K562 (cell line): ENCODE measurements around the gene NUP210. TPM values are rescaled to one million over a fixed set of nuclear protein-coding genes. Genes with fewer than 3 reads are reported as not detected.
A peak's percentile ranks its signal among the peaks of the same experiment; 100 is the strongest.

Source experiments
- CREB1 ChIP-seq, 2 experiments: sonication (generic) in 1 of 2; formaldehyde crosslinking in 1 of 2; IDR thresholded peaks; 2 replicates each; pipeline versions ENCODE4 v1.6.1 to v1.8.0; 2012 to 2022; ENCODE audit warnings: inconsistent platforms in 1 of 2, mild to moderate bottlenecking in 1 of 2, missing genetic modification reagents in 1 of 2, moderate library complexity in 1 of 2
- CTCF ChIP-seq, 3 experiments: IDR thresholded peaks in 2 of 3; conservative IDR thresholded peaks in 1 of 3; 2 replicates each; pipeline ENCODE4 v1.5.1; 2011 to 2012; ENCODE audit warnings: low read length in 3 of 3, mild to moderate bottlenecking in 3 of 3, control low read depth in 2 of 3, improper control_type of control experiment in 1 of 3, inconsistent platforms in 1 of 3, low read depth in 1 of 3, mixed read lengths in 1 of 3, moderate library complexity in 1 of 3; ENCODE audit not compliant: insufficient read depth in 2 of 3
- DPF2 ChIP-seq: fragments of 450-650 bp; IDR thresholded peaks from 2 replicates; pipeline ENCODE4 v1.6.1; 2016
- E2F6 ChIP-seq, 2 experiments: IDR thresholded peaks; 2 replicates each; pipeline ENCODE4 v1.6.1; 2011; ENCODE audit warnings: borderline replicate concordance in 1 of 2, control low read depth in 1 of 2, low read depth in 1 of 2, low read length in 1 of 2, mild to moderate bottlenecking in 1 of 2, mixed read lengths in 1 of 2, moderate library complexity in 1 of 2; ENCODE audit not compliant: insufficient read depth in 1 of 2, insufficient read length in 1 of 2, poor library complexity in 1 of 2, severe bottlenecking in 1 of 2; ENCODE audit errors: extremely low read depth in 1 of 2
- FIP1L1 ChIP-seq: fragments of 200-400 bp; formaldehyde crosslinking; IDR thresholded peaks from 2 replicates; pipeline ENCODE4 v1.6.1; 2018; ENCODE audit warnings: mild to moderate bottlenecking, low read depth, low read length; ENCODE audit not compliant: poor library complexity, severe bottlenecking
- HES1 ChIP-seq: fragments of 450-650 bp; IDR thresholded peaks from 2 replicates; pipeline ENCODE4 v1.6.1; 2016; ENCODE audit warnings: low read depth, mild to moderate bottlenecking, moderate library complexity
- MLX ChIP-seq, 2 experiments: fragments of 450-650 bp in 1 of 2; sonication (generic) in 1 of 2; formaldehyde crosslinking; conservative IDR thresholded peaks; 2 replicates each; pipeline versions ENCODE4 v1.4.0 to v1.8.1; 2020 to 2022; ENCODE audit warnings: mild to moderate bottlenecking in 1 of 2, missing genetic modification reagents in 1 of 2
- MNT ChIP-seq, 2 experiments: fragments of 450-650 bp; conservative IDR thresholded peaks; 2 replicates each; pipeline ENCODE4 v1.6.1; 2017; ENCODE audit warnings: mild to moderate bottlenecking in 2 of 2, moderate library complexity in 2 of 2
- PREB ChIP-seq: sonication (generic); formaldehyde crosslinking; IDR thresholded peaks from 2 replicates; pipeline ENCODE4 v1.8.1; 2023; ENCODE audit warnings: mild to moderate bottlenecking, missing genetic modification reagents
- RHOXF2B ChIP-seq: fragments of 250-450 bp; sonication (Bioruptor Pico); conservative IDR thresholded peaks from 2 replicates; pipeline ENCODE4 v1.5.1; 2021
- SMAD4 ChIP-seq: fragments of 250-450 bp; sonication (Bioruptor Pico); conservative IDR thresholded peaks from 2 replicates; pipeline ENCODE4 v1.8.0; 2021; ENCODE audit warnings: inconsistent platforms, mild to moderate bottlenecking, moderate library complexity
- TBL1XR1 ChIP-seq, 2 experiments: IDR thresholded peaks; 2 replicates each; pipeline ENCODE4 v1.6.1; 2012; ENCODE audit warnings: improper control_type of control experiment in 2 of 2, low read length in 2 of 2, mild to moderate bottlenecking in 1 of 2
- VEZF1 ChIP-seq: fragments of 200-800 bp; sonication (Bioruptor generic); IDR thresholded peaks from 2 replicates; pipeline ENCODE4 v1.6.1; 2017; ENCODE audit warnings: missing genetic modification characterization, missing compliant biosample characterization
- ZBTB7A ChIP-seq: IDR thresholded peaks from 2 replicates; pipeline ENCODE4 v1.6.1; 2011; ENCODE audit warnings: low read depth, mild to moderate bottlenecking, low read length, moderate library complexity, borderline replicate concordance; ENCODE audit not compliant: control insufficient read depth
- ZNF766 ChIP-seq: fragments of 200-800 bp; sonication (Bioruptor generic); conservative IDR thresholded peaks from 2 replicates; pipeline ENCODE4 v1.6.1; 2016; ENCODE audit warnings: missing genetic modification characterization, missing compliant biosample characterization
- polyA plus RNA-seq, 8 experiments: library from polyadenylated mRNA; depleted of rRNA in 4 of 8; stranded (reverse) in 5 of 8; unstranded in 3 of 8; fragments of >200 nt; fragmentation: Nextera tagmentation in 2 of 8; fragmentation: Illumina TruSeq in 1 of 8; extraction: Ambion mirVana in 2 of 8; extraction: Trizol in 1 of 8; gene quantifications; 2 replicates each; pipeline versions ENCODE4 v1.2.1 to v1.2.3, GENCODE V29; 2011 to 2014; ENCODE audit warnings: inconsistent platforms in 1 of 8, missing spikeins in 1 of 8
- total RNA-seq, 7 experiments: library from RNA; depleted of rRNA in 6 of 7; stranded (reverse); fragments of >200 nt in 6 of 7; fragmentation: Illumina TruSeq in 2 of 7; extraction: Trizol in 2 of 7; gene quantifications; 2 replicates each; pipeline versions ENCODE4 v1.2.1 to v1.2.3, GENCODE V29; 2011 to 2021; ENCODE audit warnings: low replicate concordance in 1 of 7

NUP210 gene
- total and polyA plus RNA-seq, 9 of the 15 experiments (the other 6 are each of a cell fraction or from before 2014, with no cell fraction given): 1.2 to 138 (median 44.0) TPM

GRCh38 chr3:13420045-13420830 lies at the start of gene NUP210 (continued):
- peak; percentile 70; the same call in 1 of the 2 replicates for TF ChIP-seq CREB1 (IDR thresholded peaks at IDR 0.05)
- no peak for TF ChIP-seq CREB1 (CRISPR knock-in tag; IDR thresholded peaks at IDR 0.05)
- TF ChIP-seq HES1: no peak
- peak; percentile 91 for TF ChIP-seq ZBTB7A
- no peak for TF ChIP-seq RHOXF2B (CRISPR knock-in tag)
- TF ChIP-seq MLX (CRISPR knock-in tag; conservative IDR thresholded peaks at IDR 0.05): 0 out of 4 replicates have a peak, but pooled peaks of 1 of the 2 experiments have one; percentile 36
- peak; percentile 40; the same call in 1 of the 2 replicates for TF ChIP-seq SMAD4 (CRISPR knock-in tag)
- TF ChIP-seq CTCF (IDR thresholded peaks at IDR 0.05 in 2 of 3, conservative IDR thresholded peaks at IDR 0.05 in 1 of 3; ENCODE audit: insufficient read depth in 2 of 3, low read depth in 1 of 3, low read length in 3 of 3): 0 out of 6 replicates have a peak, but pooled peaks of 1 of the 3 experiments have one; percentile 21
- TF ChIP-seq FIP1L1: peak; percentile 34
- TF ChIP-seq PREB (CRISPR knock-in tag): no peak
- TF ChIP-seq VEZF1: peak; percentile 77
- peak; percentile 84 to 98 for TF ChIP-seq E2F6 (IDR thresholded peaks at IDR 0.05; ENCODE audit: borderline replicate concordance in 1 of 2, extremely low read depth in 1 of 2, insufficient read depth in 1 of 2, insufficient read length in 1 of 2, low read depth in 1 of 2, low read length in 1 of 2, poor library complexity in 1 of 2, severe bottlenecking in 1 of 2)
- TF ChIP-seq DPF2: no peak
- no peak for TF ChIP-seq TBL1XR1 (IDR thresholded peaks at IDR 0.05; ENCODE audit: low read length in 2 of 2)
- TF ChIP-seq MNT (conservative IDR thresholded peaks at IDR 0.05): peak in 1 of 2 experiments; percentile 4; a peak in 1 of 4 replicates
- TF ChIP-seq ZNF766 (CRISPR knock-in tag): no peak
